HG03025 (cell line): ENCODE measurements around the gene CCT3.
"Not testable (repeated sequence)": the region's sequence is repeated elsewhere in the genome, so short reads cannot be mapped to it uniquely, and the experiment has no call there.

Source experiments
- ATAC-seq: cut with Tn5 transposase; IDR thresholded peaks from one replicate; pipeline ENCODE4 v1.9.1; 2021; ENCODE audit warnings: mild to moderate bottlenecking, moderate library complexity; ENCODE audit not compliant: unreplicated experiment, low FRiP score

The CCT3 gene

GRCh38 chr1:156368889-156369684 lies 31.0 kb upstream of the CCT3 start, which contains the start of gene RHBG:
Gene RHBG, plus strand, starts transcription at chr1:156369211. Its CDS starts 39 bp downstream, at chr1:156369250.
- no peak for ATAC-seq

- ATAC-seq: no peak
These were observed 30.1 kb upstream of the CCT3 start for GRCh38 chr1:156368157-156368658.

- ATAC-seq: no peak
These were observed 29.5 kb upstream of the CCT3 start for GRCh38 chr1:156367383-156368156.

- ATAC-seq: no peak
These were observed 28.5 kb upstream of the CCT3 start for GRCh38 chr1:156366378-156367166.

DNA sequence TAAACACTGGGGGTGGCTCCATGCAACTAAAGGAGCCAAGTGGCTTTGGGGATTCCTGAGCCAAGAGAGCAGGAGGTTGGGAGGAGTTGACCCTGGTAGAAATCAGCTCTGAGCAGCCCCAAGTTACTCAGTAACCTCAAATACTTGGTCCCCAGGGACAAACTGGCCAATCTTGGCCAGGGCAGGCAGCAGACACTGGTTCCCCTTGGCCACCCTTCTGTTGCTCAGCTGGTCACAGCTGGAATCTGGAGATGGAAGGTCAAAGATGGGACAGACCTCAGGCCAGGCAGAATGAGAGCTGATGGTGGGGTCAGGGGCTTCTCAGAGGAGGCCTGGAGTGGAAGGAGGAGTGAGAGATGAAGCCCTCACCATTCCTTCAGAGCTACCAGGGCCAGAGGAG lies 27.7 kb upstream of the CCT3 start:
- ATAC-seq: no peak

DNA sequence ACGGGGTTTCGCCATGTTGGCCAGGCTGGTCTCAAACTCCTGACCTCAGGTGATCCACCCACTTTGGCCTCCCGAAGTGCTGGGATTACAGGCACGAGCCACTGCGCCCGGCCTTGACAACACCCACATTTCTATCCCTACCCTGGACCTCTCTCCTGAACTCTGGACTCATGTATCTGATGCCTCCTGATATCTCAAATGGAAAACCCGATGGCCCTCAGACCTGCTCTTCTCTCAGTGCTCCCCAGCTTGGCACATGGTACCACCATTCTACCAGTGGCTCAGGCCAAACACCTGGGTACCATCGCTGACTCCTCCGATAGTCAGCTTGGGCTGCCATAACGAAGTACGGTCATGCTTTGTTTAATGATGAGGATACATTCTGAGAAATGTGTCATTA lies 22.4 kb upstream of the CCT3 start:
- ATAC-seq: no peak

- no peak for ATAC-seq
These were observed 21.9 kb upstream of the CCT3 start for GRCh38 chr1:156359973-156360372.

DNA sequence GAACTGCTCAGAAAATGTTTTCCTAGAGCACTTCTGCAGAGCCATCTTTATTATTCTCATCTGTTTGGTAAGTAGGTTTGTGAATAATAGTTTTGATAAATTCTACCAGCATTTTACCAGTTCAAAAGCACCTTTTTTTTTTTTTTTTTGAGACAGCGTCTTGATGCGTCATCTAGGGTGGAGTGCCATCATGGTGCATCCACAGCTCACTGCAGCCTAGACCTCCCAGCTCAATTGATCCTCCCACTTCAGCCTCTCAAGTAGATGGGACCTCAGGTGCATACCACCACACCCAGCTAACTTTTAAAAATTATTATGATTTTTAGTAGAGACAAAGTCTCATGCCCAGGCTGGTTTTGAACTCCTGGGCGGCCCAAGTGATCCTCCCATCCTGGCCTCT lies 21.2 kb upstream of the CCT3 start:
- ATAC-seq: no peak

GRCh38 chr1:156358641-156359040 lies 20.5 kb upstream of the CCT3 start:
- ATAC-seq: no peak

GRCh38 chr1:156357977-156358376 lies 19.9 kb upstream of the CCT3 start:
- ATAC-seq: no peak

GRCh38 chr1:156356875-156357534 lies 18.9 kb upstream of the CCT3 start:
- no peak for ATAC-seq

GRCh38 chr1:156356262-156356874 lies 18.3 kb upstream of the CCT3 start:
- ATAC-seq: no peak

- ATAC-seq: not testable (repeated sequence)
These were observed 14.4 kb upstream of the CCT3 start for GRCh38 chr1:156352481-156352880.

- ATAC-seq: no peak
These were observed 9.2 kb upstream of the CCT3 start for GRCh38 chr1:156347331-156347730.

DNA sequence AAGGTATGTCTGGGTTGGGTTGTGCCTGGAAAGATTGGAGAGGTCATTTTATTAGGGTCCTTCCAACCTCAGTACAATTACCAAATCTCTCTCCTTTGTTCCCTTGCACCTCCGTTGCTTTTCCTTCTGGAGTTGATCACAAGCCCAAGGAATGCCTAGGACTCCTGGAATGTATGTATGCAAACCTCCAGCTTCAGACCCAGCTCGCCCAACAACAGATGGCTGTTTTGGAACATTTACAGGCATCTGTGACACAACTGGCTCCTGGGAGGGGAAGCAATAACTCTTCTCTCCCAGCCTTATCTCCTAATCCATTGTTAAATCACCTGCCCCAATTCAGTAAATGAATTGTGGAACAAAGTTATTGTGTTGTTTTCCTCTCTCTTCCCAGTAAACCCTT lies 8.5 kb upstream of the CCT3 start:
- ATAC-seq: no peak

DNA sequence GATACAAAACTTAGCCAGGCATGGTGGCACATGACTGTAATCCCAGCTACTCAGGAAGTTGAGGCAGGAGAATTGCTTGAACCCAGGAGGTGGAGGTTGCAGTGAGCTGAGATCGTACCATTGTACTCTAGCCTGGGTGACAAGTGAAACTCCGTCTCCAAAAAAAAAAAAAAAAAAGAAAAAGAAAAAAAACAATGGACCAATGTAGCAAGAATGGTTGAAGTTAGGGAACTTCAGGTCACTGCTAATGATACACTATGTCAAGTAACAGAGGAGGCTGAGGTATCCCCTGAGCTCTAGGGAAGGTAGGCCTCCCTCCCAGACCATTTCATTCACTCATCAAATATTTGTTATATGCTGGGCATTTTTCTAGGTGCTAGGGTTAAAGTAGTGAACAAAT lies 7.9 kb upstream of the CCT3 start:
- not testable (repeated sequence) for ATAC-seq

GRCh38 chr1:156344409-156344808 lies 6.3 kb upstream of the CCT3 start:
- ATAC-seq: no peak

DNA sequence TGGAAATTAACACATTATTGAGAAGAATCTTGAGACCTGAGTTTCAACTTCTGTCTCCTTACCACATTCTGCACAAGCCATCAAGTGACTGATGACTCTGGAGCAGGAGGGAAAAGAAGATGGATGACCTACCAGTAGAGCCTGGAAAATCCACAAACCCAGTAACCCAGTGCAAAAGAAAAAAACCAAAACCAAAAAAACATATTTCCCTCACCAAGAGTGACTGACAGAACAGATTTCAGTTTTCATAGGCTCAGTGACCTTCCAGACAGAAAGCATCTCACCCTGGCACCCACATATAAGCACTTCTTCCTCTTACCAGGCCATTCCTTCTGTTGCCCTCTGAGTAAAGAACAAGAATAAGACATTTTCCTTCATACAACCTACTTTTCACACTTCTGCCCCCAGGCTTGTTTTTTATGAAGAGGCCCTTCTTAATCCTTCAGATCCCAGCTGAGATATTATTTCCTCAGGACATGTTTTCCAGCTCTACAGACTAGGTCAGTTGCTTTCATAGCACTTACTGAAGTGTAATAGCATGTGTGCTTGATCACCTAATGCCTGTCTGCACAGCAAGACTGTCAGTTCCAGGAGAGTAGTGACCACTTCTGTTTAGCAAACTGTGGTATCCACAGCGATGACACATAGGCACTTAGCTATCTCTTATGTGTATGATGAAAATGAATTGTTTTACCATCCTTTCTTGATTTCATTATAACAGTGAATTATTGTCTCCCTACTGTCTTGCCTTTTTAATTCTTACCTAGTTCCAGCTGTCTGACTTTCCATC lies 4.3 kb upstream of the CCT3 start:
- ATAC-seq: no peak

DNA sequence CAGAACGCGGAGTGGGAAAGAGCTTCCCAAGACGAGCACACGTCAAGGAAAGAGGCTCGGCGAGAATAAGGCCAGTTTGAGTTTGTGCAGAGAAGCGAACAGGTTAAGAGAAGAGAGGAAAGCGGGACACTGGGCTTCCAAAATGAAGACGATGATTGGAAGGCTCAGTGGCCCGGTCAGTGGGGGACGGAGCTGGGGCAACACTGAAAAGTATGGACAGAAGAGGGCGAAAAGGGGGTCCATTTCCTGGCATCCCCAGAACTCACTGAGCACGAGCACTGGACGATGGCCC lies 258 bp downstream of the CCT3 start:
- ATAC-seq: no peak
